K562 (cell line): Measurements from ENCODE around the gene MPV17L2. TPM values are rescaled to one million over a fixed set of nuclear protein-coding genes. Genes with fewer than 3 reads are reported as not detected.

Experiments
- CC2D1A ChIP-seq: fragments of 450-650 bp; IDR thresholded peaks from 2 replicates; pipeline ENCODE4 v1.6.1; 2017; ENCODE audit warnings: mild to moderate bottlenecking
- CXXC5 ChIP-seq: fragments of 250-450 bp; sonication (Bioruptor Pico); IDR thresholded peaks from 2 replicates; pipeline ENCODE4 v1.8.0; 2022; ENCODE audit warnings: inconsistent platforms, mild to moderate bottlenecking, moderate library complexity
- OTX1 ChIP-seq: fragments of 450-650 bp; formaldehyde crosslinking; IDR thresholded peaks from 2 replicates; pipeline ENCODE4 v1.4.0; 2022; ENCODE audit warnings: mild to moderate bottlenecking
- POLR3A ChIP-seq: IDR thresholded peaks from 2 replicates; pipeline ENCODE4 v1.6.1; 2011; ENCODE audit warnings: borderline replicate concordance, mild to moderate bottlenecking, moderate library complexity; ENCODE audit not compliant: insufficient read length, insufficient read depth; ENCODE audit errors: extremely low read depth
- RBM34 ChIP-seq: fragments of 200-400 bp; formaldehyde crosslinking; IDR thresholded peaks from 2 replicates; pipeline ENCODE4 v1.6.1; 2018; ENCODE audit warnings: low read length, borderline replicate concordance; ENCODE audit not compliant: insufficient read depth
- TCF3 ChIP-seq: sonication (generic); formaldehyde crosslinking; IDR thresholded peaks from 2 replicates; pipeline ENCODE4 v1.4.0; 2020; ENCODE audit warnings: mild to moderate bottlenecking, missing genetic modification reagents
- TCF7 ChIP-seq: sonication (generic); IDR thresholded peaks from 2 replicates; pipeline ENCODE4 v1.6.1; 2016; ENCODE audit warnings: antibody characterized with exemption, borderline replicate concordance
- TRIM24 ChIP-seq, 2 experiments: fragments of 450-650 bp; IDR thresholded peaks; 2 replicates each; pipeline ENCODE4 v1.6.1; 2016
- ZNF232 ChIP-seq: sonication (generic); formaldehyde crosslinking; IDR thresholded peaks from 2 replicates; pipeline ENCODE4 v1.8.0; 2022; ENCODE audit warnings: mild to moderate bottlenecking, missing genetic modification reagents
- ZNF780A ChIP-seq: fragments of 250-450 bp; sonication (Bioruptor Pico); IDR thresholded peaks from 2 replicates; pipeline ENCODE4 v1.5.0; 2021; ENCODE audit warnings: mild to moderate bottlenecking
- polyA plus RNA-seq, 8 experiments: library from polyadenylated mRNA; depleted of rRNA in 4 of 8; stranded (reverse) in 5 of 8; unstranded in 3 of 8; fragments of >200 nt; fragmentation: Nextera tagmentation in 2 of 8; fragmentation: Illumina TruSeq in 1 of 8; extraction: Ambion mirVana in 2 of 8; extraction: Trizol in 1 of 8; gene quantifications; 2 replicates each; pipeline versions ENCODE4 v1.2.1 to v1.2.3, GENCODE V29; 2011 to 2014; ENCODE audit warnings: inconsistent platforms in 1 of 8, missing spikeins in 1 of 8
- total RNA-seq, 7 experiments: library from RNA; depleted of rRNA in 6 of 7; stranded (reverse); fragments of >200 nt in 6 of 7; fragmentation: Illumina TruSeq in 2 of 7; extraction: Trizol in 2 of 7; gene quantifications; 2 replicates each; pipeline versions ENCODE4 v1.2.1 to v1.2.3, GENCODE V29; 2011 to 2021; ENCODE audit warnings: low replicate concordance in 1 of 7
- TF ChIP-seq, protein P1 (sequence below), 2 experiments: IDR thresholded peaks; 2 replicates each; pipeline ENCODE4 v1.6.1; 2011; ENCODE audit warnings: borderline replicate concordance in 1 of 2, control low read depth in 1 of 2, low read depth in 1 of 2, low read length in 1 of 2, mild to moderate bottlenecking in 1 of 2, mixed read lengths in 1 of 2, moderate library complexity in 1 of 2; ENCODE audit not compliant: insufficient read depth in 1 of 2, insufficient read length in 1 of 2, poor library complexity in 1 of 2, severe bottlenecking in 1 of 2; ENCODE audit errors: extremely low read depth in 1 of 2
- TF ChIP-seq, protein P2 (sequence below): sonication (generic); formaldehyde crosslinking; IDR thresholded peaks from 2 replicates; pipeline ENCODE4 v1.8.0; 2022; ENCODE audit warnings: mild to moderate bottlenecking, missing genetic modification reagents, borderline replicate concordance
- TF ChIP-seq, protein P3 (sequence below): sonication (generic); formaldehyde crosslinking; IDR thresholded peaks from 2 replicates; pipeline ENCODE4 v1.9.0; 2022; ENCODE audit warnings: mild to moderate bottlenecking, missing genetic modification reagents
- TF ChIP-seq, protein P4 (sequence below): sonication (generic); formaldehyde crosslinking; IDR thresholded peaks from 2 replicates; pipeline ENCODE4 v1.8.0; 2023; ENCODE audit warnings: mild to moderate bottlenecking, missing genetic modification reagents
- TF ChIP-seq, protein P5 (sequence below): fragments of 250-450 bp; sonication (Bioruptor Pico); IDR thresholded peaks from 2 replicates; pipeline ENCODE4 v1.4.0; 2020; ENCODE audit warnings: borderline replicate concordance
- TF ChIP-seq, protein P6 (sequence below): sonication (generic); formaldehyde crosslinking; IDR thresholded peaks from 2 replicates; pipeline ENCODE4 v1.8.1; 2022; ENCODE audit warnings: missing genetic modification reagents

The MPV17L2 gene
- total and polyA plus RNA-seq, 9 of the 15 experiments (the other 6 are each of a cell fraction or from before 2014, with no cell fraction given), result 10.6 to 60.2 (median 28.5) TPM

DNA sequence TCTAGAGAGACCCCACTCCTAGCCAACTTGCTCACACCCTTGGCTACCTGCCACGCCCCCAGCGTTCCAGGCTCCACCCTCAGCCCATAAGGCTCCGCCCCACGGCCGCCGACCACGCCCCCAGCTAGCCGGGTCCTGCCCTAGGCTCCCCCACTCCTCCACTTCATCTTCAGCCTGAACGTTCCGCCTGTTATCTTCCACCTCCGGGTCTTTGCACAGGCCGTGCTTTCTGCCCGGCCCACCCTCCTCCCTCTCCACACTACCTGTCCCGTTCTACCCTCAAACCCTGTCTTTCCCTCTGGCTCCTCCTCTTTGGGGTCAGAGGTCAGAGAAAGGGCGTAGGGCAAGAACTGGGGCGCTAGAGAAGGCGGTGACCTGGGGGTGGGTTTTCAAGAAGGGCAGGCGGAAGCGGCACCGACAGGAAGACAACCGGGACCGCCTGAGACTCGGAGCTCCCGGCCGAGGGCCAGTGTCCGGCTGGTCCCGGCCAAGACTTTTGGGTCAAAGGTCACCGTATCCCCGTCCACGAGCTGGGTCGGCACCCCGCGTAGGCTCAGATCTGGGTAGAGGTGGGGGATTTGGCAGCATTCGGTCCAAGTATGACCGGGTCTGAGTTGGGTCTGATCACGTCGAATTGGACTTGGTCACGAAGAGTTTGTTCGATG is 31.0 kb downstream of the MPV17L2 start (continued):
- TF ChIP-seq, protein P1, sequence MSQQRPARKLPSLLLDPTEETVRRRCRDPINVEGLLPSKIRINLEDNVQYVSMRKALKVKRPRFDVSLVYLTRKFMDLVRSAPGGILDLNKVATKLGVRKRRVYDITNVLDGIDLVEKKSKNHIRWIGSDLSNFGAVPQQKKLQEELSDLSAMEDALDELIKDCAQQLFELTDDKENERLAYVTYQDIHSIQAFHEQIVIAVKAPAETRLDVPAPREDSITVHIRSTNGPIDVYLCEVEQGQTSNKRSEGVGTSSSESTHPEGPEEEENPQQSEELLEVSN (IDR thresholded peaks at IDR 0.05; ENCODE audit: borderline replicate concordance in 1 of 2, extremely low read depth in 1 of 2, insufficient read depth in 1 of 2, insufficient read length in 1 of 2, low read depth in 1 of 2, low read length in 1 of 2, poor library complexity in 1 of 2, severe bottlenecking in 1 of 2), result peak; percentile 3 to 42
- TF ChIP-seq, protein P2, sequence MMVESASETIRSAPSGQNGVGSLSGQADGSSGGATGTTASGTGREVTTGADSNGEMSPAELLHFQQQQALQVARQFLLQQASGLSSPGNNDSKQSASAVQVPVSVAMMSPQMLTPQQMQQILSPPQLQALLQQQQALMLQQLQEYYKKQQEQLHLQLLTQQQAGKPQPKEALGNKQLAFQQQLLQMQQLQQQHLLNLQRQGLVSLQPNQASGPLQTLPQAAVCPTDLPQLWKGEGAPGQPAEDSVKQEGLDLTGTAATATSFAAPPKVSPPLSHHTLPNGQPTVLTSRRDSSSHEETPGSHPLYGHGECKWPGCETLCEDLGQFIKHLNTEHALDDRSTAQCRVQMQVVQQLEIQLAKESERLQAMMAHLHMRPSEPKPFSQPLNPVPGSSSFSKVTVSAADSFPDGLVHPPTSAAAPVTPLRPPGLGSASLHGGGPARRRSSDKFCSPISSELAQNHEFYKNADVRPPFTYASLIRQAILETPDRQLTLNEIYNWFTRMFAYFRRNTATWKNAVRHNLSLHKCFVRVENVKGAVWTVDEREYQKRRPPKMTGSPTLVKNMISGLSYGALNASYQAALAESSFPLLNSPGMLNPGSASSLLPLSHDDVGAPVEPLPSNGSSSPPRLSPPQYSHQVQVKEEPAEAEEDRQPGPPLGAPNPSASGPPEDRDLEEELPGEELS, result 0 out of 2 replicates have a peak, but pooled peaks have one; percentile 75
- TF ChIP-seq CXXC5 (CRISPR knock-in tag) (peak; percentile 76), TCF7 (no peak), OTX1 (CRISPR knock-in tag) (peak; percentile 93), POLR3A (no peak), TCF3 (CRISPR knock-in tag) (no peak), CC2D1A (peak; percentile 71; the same call in 1 of the 2 replicates), RBM34 (no peak), TRIM24 (IDR thresholded peaks at IDR 0.05) (peak; percentile 25 to 96; a peak in 3 of 4 replicates), ZNF232 (CRISPR knock-in tag) (0 out of 2 replicates have a peak, but pooled peaks have one; percentile 46), ZNF780A (CRISPR knock-in tag) (no peak)
- TF ChIP-seq, protein P3, sequence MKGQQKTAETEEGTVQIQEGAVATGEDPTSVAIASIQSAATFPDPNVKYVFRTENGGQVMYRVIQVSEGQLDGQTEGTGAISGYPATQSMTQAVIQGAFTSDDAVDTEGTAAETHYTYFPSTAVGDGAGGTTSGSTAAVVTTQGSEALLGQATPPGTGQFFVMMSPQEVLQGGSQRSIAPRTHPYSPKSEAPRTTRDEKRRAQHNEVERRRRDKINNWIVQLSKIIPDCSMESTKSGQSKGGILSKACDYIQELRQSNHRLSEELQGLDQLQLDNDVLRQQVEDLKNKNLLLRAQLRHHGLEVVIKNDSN, result peak; percentile 39; the same call in 1 of the 2 replicates
- TF ChIP-seq, protein P4, sequence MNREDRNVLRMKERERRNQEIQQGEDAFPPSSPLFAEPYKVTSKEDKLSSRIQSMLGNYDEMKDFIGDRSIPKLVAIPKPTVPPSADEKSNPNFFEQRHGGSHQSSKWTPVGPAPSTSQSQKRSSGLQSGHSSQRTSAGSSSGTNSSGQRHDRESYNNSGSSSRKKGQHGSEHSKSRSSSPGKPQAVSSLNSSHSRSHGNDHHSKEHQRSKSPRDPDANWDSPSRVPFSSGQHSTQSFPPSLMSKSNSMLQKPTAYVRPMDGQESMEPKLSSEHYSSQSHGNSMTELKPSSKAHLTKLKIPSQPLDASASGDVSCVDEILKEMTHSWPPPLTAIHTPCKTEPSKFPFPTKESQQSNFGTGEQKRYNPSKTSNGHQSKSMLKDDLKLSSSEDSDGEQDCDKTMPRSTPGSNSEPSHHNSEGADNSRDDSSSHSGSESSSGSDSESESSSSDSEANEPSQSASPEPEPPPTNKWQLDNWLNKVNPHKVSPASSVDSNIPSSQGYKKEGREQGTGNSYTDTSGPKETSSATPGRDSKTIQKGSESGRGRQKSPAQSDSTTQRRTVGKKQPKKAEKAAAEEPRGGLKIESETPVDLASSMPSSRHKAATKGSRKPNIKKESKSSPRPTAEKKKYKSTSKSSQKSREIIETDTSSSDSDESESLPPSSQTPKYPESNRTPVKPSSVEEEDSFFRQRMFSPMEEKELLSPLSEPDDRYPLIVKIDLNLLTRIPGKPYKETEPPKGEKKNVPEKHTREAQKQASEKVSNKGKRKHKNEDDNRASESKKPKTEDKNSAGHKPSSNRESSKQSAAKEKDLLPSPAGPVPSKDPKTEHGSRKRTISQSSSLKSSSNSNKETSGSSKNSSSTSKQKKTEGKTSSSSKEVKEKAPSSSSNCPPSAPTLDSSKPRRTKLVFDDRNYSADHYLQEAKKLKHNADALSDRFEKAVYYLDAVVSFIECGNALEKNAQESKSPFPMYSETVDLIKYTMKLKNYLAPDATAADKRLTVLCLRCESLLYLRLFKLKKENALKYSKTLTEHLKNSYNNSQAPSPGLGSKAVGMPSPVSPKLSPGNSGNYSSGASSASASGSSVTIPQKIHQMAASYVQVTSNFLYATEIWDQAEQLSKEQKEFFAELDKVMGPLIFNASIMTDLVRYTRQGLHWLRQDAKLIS (CRISPR knock-in tag), result no peak
- TF ChIP-seq, protein P5, sequence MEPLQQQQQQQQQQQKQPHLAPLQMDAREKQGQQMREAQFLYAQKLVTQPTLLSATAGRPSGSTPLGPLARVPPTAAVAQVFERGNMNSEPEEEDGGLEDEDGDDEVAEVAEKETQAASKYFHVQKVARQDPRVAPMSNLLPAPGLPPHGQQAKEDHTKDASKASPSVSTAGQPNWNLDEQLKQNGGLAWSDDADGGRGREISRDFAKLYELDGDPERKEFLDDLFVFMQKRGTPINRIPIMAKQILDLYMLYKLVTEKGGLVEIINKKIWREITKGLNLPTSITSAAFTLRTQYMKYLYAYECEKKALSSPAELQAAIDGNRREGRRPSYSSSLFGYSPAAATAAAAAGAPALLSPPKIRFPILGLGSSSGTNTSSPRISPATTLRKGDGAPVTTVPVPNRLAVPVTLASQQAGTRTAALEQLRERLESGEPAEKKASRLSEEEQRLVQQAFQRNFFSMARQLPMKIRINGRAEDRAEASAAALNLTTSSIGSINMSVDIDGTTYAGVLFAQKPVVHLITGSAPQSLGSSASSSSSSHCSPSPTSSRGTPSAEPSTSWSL, result peak; percentile 67; the same call in 1 of the 2 replicates
- TF ChIP-seq, protein P6, sequence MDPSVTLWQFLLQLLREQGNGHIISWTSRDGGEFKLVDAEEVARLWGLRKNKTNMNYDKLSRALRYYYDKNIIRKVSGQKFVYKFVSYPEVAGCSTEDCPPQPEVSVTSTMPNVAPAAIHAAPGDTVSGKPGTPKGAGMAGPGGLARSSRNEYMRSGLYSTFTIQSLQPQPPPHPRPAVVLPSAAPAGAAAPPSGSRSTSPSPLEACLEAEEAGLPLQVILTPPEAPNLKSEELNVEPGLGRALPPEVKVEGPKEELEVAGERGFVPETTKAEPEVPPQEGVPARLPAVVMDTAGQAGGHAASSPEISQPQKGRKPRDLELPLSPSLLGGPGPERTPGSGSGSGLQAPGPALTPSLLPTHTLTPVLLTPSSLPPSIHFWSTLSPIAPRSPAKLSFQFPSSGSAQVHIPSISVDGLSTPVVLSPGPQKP (CRISPR knock-in tag), result no peak
